ENCODE measurements around the gene FBXW12.

The FBXW12 gene

GRCh38 chr3:48353987-48354386 is 18.0 kb upstream of the FBXW12 start:
- Mint-ChIP-seq H3K27ac (no peak overlapping the region), H3K9me3 (peaks cover 18% of the 10 kb centered on the region), H3K27me3 (no peaks in the 10 kb centered on the region), H3K36me3 (ENCODE audit: low read depth) (no peaks in the 10 kb centered on the region), H3K4me1 (ENCODE audit: low read depth) (no peaks in the 10 kb centered on the region), H3K4me3 (no peak overlapping the region)
- intact Hi-C loops (cut with micrococcal nuclease) = no loop called here

GRCh38 chr3:48356419-48356818 is 15.6 kb upstream of the FBXW12 start:
- intact Hi-C loops (cut with micrococcal nuclease) = no loop called here

GRCh38 chr3:48361928-48362327 is 10.1 kb upstream of the FBXW12 start:
- intact Hi-C loops (cut with micrococcal nuclease) = no loop called here
- Mint-ChIP-seq H3K27ac (no peak overlapping the region), H3K9me3 (peaks cover 30% of the 10 kb centered on the region), H3K36me3 (ENCODE audit: low read depth) (no peaks in the 10 kb centered on the region), H3K4me1 (ENCODE audit: low read depth) (peaks cover 12% of the 10 kb centered on the region), H3K27me3 (no peaks in the 10 kb centered on the region), H3K4me3 (no peak overlapping the region)

More at GRCh38 chr3:48356419-48356818, 15.6 kb upstream of the FBXW12 start:
- Mint-ChIP-seq H3K36me3 (ENCODE audit: low read depth) (no peaks in the 10 kb centered on the region), H3K4me1 (ENCODE audit: low read depth) (no peaks in the 10 kb centered on the region), H3K27me3 (no peaks in the 10 kb centered on the region), H3K27ac (no peak overlapping the region), H3K4me3 (no peak overlapping the region), H3K9me3 (peaks cover 26% of the 10 kb centered on the region)

- no peak overlapping the region for H3K27ac Mint-ChIP-seq
- H3K4me3 Mint-ChIP-seq = no peak overlapping the region
- H3K36me3 Mint-ChIP-seq (ENCODE audit: low read depth) = no peaks in the 10 kb centered on the region
- peaks cover 20% of the 10 kb centered on the region for H3K9me3 Mint-ChIP-seq
- peaks cover 17% of the 10 kb centered on the region for H3K4me1 Mint-ChIP-seq (ENCODE audit: low read depth)
- H3K27me3 Mint-ChIP-seq = no peaks in the 10 kb centered on the region
- intact Hi-C loops (cut with micrococcal nuclease) = no loop called here
Observed at GRCh38 chr3:48364840-48365239, 7.2 kb upstream of the FBXW12 start.

- Mint-ChIP-seq H3K27ac (no peak overlapping the region), H3K27me3 (no peaks in the 10 kb centered on the region), H3K9me3 (peaks cover 4% of the 10 kb centered on the region), H3K4me1 (ENCODE audit: low read depth) (peaks cover 21% of the 10 kb centered on the region), H3K36me3 (ENCODE audit: low read depth) (no peaks in the 10 kb centered on the region), H3K4me3 (no peak overlapping the region)
- intact Hi-C loops (cut with micrococcal nuclease) = no loop called here
Observed at GRCh38 chr3:48367201-48367600, 4.8 kb upstream of the FBXW12 start.

- intact Hi-C loops (cut with micrococcal nuclease) = no loop called here
- H3K27ac Mint-ChIP-seq = no peak overlapping the region
- no peaks in the 10 kb centered on the region for H3K36me3 Mint-ChIP-seq (ENCODE audit: low read depth)
- no peaks in the 10 kb centered on the region for H3K9me3 Mint-ChIP-seq
- H3K27me3 Mint-ChIP-seq = no peaks in the 10 kb centered on the region
- no peak overlapping the region for H3K4me3 Mint-ChIP-seq
- peaks cover 21% of the 10 kb centered on the region for H3K4me1 Mint-ChIP-seq (ENCODE audit: low read depth)
Observed at GRCh38 chr3:48369693-48370332, 2.2 kb upstream of the FBXW12 start.

GRCh38 chr3:48370333-48370713 is 1.7 kb upstream of the FBXW12 start:
- H3K27ac Mint-ChIP-seq = no peak overlapping the region
- intact Hi-C loops (cut with micrococcal nuclease) = no loop called here
- H3K27me3 Mint-ChIP-seq = no peaks in the 10 kb centered on the region
- H3K4me3 Mint-ChIP-seq = no peak overlapping the region
- H3K9me3 Mint-ChIP-seq = no peaks in the 10 kb centered on the region
- H3K4me1 Mint-ChIP-seq (ENCODE audit: low read depth) = peaks cover 20% of the 10 kb centered on the region
- no peaks in the 10 kb centered on the region for H3K36me3 Mint-ChIP-seq (ENCODE audit: low read depth)

GRCh38 chr3:48372377-48372770 is 355 bp downstream of the FBXW12 start:
- no peak overlapping the region for H3K4me3 Mint-ChIP-seq
- intact Hi-C loops (cut with micrococcal nuclease) = no loop called here
- H3K27me3 Mint-ChIP-seq = no peaks in the 10 kb centered on the region
- H3K36me3 Mint-ChIP-seq (ENCODE audit: low read depth) = no peaks in the 10 kb centered on the region
- H3K9me3 Mint-ChIP-seq = no peaks in the 10 kb centered on the region
- H3K4me1 Mint-ChIP-seq (ENCODE audit: low read depth) = peaks cover 9% of the 10 kb centered on the region
- no peak overlapping the region for H3K27ac Mint-ChIP-seq

- Mint-ChIP-seq H3K9me3 (no peaks in the 10 kb centered on the region), H3K36me3 (ENCODE audit: low read depth) (no peaks in the 10 kb centered on the region), H3K27me3 (no peaks in the 10 kb centered on the region), H3K4me1 (ENCODE audit: low read depth) (peaks cover 9% of the 10 kb centered on the region), H3K4me3 (no peak overlapping the region), H3K27ac (no peak overlapping the region)
- intact Hi-C loops (cut with micrococcal nuclease) = no loop called here
Observed at GRCh38 chr3:48372862-48373435, 930 bp downstream of the FBXW12 start.

GRCh38 chr3:48387634-48388033 is 15.6 kb downstream of the FBXW12 start:
- Mint-ChIP-seq H3K4me1 (ENCODE audit: low read depth) (no peaks in the 10 kb centered on the region), H3K27me3 (no peaks in the 10 kb centered on the region), H3K36me3 (ENCODE audit: low read depth) (no peaks in the 10 kb centered on the region), H3K9me3 (no peaks in the 10 kb centered on the region), H3K4me3 (no peak overlapping the region), H3K27ac (no peak overlapping the region)
- intact Hi-C loops (cut with micrococcal nuclease) = no loop called here

GRCh38 chr3:48388966-48389365 is 16.9 kb downstream of the FBXW12 start:
- Mint-ChIP-seq H3K4me3 (no peak overlapping the region), H3K4me1 (ENCODE audit: low read depth) (no peaks in the 10 kb centered on the region), H3K27me3 (no peaks in the 10 kb centered on the region), H3K27ac (no peak overlapping the region), H3K36me3 (ENCODE audit: low read depth) (no peaks in the 10 kb centered on the region), H3K9me3 (no peaks in the 10 kb centered on the region)
- intact Hi-C loops (cut with micrococcal nuclease) = no loop called here

GRCh38 chr3:48394391-48394790 is 22.4 kb downstream of the FBXW12 start:
- Mint-ChIP-seq H3K36me3 (ENCODE audit: low read depth) (no peaks in the 10 kb centered on the region), H3K4me3 (no peak overlapping the region), H3K27me3 (no peaks in the 10 kb centered on the region), H3K27ac (no peak overlapping the region), H3K4me1 (ENCODE audit: low read depth) (peaks cover 11% of the 10 kb centered on the region), H3K9me3 (no peaks in the 10 kb centered on the region)
- intact Hi-C loops (cut with micrococcal nuclease) = loop anchor here (10.0 kb wide), 1 partner anchor 120 kb away; no protein-coding TSS in a partner anchor

- Mint-ChIP-seq H3K9me3 (no peaks in the 10 kb centered on the region), H3K4me3 (no peak overlapping the region), H3K27ac (no peak overlapping the region), H3K27me3 (no peaks in the 10 kb centered on the region), H3K36me3 (ENCODE audit: low read depth) (no peaks in the 10 kb centered on the region), H3K4me1 (ENCODE audit: low read depth) (peaks cover 11% of the 10 kb centered on the region)
- intact Hi-C loops (cut with micrococcal nuclease) = loop anchor here (10.0 kb wide), 1 partner anchor 121 kb away; no protein-coding TSS in a partner anchor
Observed at GRCh38 chr3:48395714-48396113, 23.7 kb downstream of the FBXW12 start.

GRCh38 chr3:48397767-48398681 is 26.0 kb downstream of the FBXW12 start:
- peaks cover 11% of the 10 kb centered on the region for H3K4me1 Mint-ChIP-seq (ENCODE audit: low read depth)

More at GRCh38 chr3:48397767-48398681, 26.0 kb downstream of the FBXW12 start:
- Mint-ChIP-seq H3K27ac (no peak overlapping the region), H3K36me3 (ENCODE audit: low read depth) (no peaks in the 10 kb centered on the region), H3K27me3 (no peaks in the 10 kb centered on the region), H3K9me3 (no peaks in the 10 kb centered on the region), H3K4me3 (no peak overlapping the region)
- intact Hi-C loops (cut with micrococcal nuclease) = loop anchor here (10.0 kb wide), 1 partner anchor 123 kb away; no protein-coding TSS in a partner anchor
